Ovary (tissue), 3 donors: ENCODE measurements around the gene REV3L.

Source experiments
- EP300 ChIP-seq: sonication (generic); formaldehyde crosslinking; IDR thresholded peaks from one replicate; pipeline ENCODE4 v1.6.1; 2017; ENCODE audit warnings: antibody characterized with exemption
- POLR2A ChIP-seq: fragments of 450-650 bp; IDR thresholded peaks from one replicate; pipeline ENCODE4 v1.6.1; 2017; ENCODE audit warnings: antibody characterized with exemption, mild to moderate bottlenecking, moderate library complexity
- TF ChIP-seq, protein P1 (sequence below), 3 donors: fragments of 450-650 bp in 2 of 3; fragments of 200-600 bp in 1 of 3; IDR thresholded peaks; one replicate each; pipeline versions ENCODE4 v1.5.1 to v1.8.0; 2016 to 2022; ENCODE audit warnings: antibody characterized with exemption in 3 of 3, mild to moderate bottlenecking in 1 of 3
- donor health status: DM: no; HTN: no; CAD: no.

DNA sequence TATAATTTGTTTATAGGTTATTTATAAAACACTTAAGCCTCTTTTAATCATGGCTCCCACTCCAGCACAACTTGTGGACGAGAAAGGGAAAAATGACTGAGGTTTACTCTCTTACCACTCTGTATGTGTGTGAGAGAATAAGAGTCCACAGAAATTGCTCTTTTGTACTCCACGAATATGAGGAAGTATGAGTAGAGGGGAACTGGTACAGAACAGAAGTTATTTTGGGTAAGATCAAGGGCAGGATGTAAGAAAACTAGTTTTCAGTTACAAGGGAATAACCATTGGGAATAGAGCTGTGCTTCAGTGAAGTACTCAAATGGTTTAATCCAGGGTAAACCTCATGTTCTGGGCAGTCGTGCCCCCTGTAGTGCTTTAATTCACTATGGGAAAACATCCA is 72.6 kb downstream of the REV3L start:
- TF ChIP-seq POLR2A, result no peak
- no peak for TF ChIP-seq EP300
- TF ChIP-seq, protein P1, sequence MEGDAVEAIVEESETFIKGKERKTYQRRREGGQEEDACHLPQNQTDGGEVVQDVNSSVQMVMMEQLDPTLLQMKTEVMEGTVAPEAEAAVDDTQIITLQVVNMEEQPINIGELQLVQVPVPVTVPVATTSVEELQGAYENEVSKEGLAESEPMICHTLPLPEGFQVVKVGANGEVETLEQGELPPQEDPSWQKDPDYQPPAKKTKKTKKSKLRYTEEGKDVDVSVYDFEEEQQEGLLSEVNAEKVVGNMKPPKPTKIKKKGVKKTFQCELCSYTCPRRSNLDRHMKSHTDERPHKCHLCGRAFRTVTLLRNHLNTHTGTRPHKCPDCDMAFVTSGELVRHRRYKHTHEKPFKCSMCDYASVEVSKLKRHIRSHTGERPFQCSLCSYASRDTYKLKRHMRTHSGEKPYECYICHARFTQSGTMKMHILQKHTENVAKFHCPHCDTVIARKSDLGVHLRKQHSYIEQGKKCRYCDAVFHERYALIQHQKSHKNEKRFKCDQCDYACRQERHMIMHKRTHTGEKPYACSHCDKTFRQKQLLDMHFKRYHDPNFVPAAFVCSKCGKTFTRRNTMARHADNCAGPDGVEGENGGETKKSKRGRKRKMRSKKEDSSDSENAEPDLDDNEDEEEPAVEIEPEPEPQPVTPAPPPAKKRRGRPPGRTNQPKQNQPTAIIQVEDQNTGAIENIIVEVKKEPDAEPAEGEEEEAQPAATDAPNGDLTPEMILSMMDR (IDR thresholded peaks at IDR 0.05), result no peak
